ENCODE results near the gene RAB35. TPM values are rescaled to one million over a fixed set of nuclear protein-coding genes. Genes with fewer than 3 reads are reported as not detected.

The RAB35 gene
- total and polyA plus RNA-seq, 7 donors = 17.5 to 43.0 (median 24.6) TPM

DNA sequence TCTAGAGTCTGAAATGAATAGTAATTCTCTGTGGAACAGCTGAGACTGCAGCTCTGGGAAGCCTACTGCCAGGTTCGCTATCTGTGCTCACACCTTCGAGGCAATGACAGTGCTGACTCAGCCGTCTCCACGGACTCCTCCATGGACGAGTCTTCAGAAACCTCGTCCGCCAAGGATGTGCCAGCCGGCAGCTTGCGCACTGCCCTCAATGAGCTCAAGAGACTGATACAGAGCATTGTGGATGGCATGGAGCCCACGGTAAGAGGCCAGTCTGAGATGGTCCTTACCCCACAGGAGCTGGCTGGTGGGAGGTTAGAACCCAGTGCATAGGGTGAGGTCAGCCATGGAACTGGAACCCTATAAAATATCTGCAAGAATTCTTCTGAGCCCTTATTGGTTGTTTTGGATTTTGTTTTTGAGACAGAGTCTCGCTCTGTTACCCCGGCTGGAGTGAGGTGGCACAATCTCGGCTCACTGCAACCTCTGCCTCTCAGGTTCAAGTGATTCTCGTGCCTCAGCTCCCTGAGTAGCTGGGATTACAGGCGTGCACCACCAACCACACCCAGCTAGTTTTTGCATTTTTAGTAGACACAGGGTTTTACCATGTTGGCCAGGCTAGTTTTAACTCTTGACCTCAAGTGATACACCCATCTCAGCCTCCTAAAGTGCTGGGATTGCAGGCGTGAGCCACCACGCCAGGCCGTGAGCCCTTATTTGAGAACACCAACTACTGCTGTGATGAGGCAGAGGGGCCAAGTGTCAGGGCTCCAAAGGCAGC lies 43.9 kb downstream of the RAB35 start:
- DNase-seq = no peak
- intact Hi-C loops (cut with DNase I) = no loop called here
- Histone ChIP-seq H3K36me3 (no peaks in the 10 kb centered on the region), H3K9me3 (no peaks in the 10 kb centered on the region), H3K4me3 (no peak overlapping the region), H3K4me1 (no peaks in the 10 kb centered on the region), H3K27ac (no peak overlapping the region), H3K27me3 (no peaks in the 10 kb centered on the region)
- no peak for TF ChIP-seq EP300 (IDR thresholded peaks at IDR 0.05)
- TF ChIP-seq CTCF (IDR thresholded peaks at IDR 0.05) = no peak
- TF ChIP-seq POLR2A (IDR thresholded peaks at IDR 0.05) = no peak
- no peak for TF ChIP-seq POLR2AphosphoS5 (IDR thresholded peaks at IDR 0.05)
- WGBS, 2 donors = 93 to 94% methylated on average over 18 of the region's 18 CpGs

- 94 to 97% methylated on average over 6 of the region's 6 CpGs for WGBS, 2 donors
- no peaks in the 10 kb centered on the region for H3K4me1 ChIP-seq
- no peak for TF ChIP-seq EP300 (IDR thresholded peaks at IDR 0.05)
- no peak for TF ChIP-seq POLR2AphosphoS5 (IDR thresholded peaks at IDR 0.05)
- TF ChIP-seq POLR2A (IDR thresholded peaks at IDR 0.05) = no peak
- no peak for TF ChIP-seq CTCF (IDR thresholded peaks at IDR 0.05)
- no peaks in the 10 kb centered on the region for H3K36me3 ChIP-seq
- intact Hi-C loops (cut with DNase I) = no loop called here
- no peaks in the 10 kb centered on the region for H3K9me3 ChIP-seq
- no peak overlapping the region for H3K27ac ChIP-seq
- H3K4me3 ChIP-seq = no peak overlapping the region
- H3K27me3 ChIP-seq = no peaks in the 10 kb centered on the region
- DNase-seq = no peak
These were observed 45.0 kb downstream of the RAB35 start for GRCh38 chr12:120071493-120072020.

DNA sequence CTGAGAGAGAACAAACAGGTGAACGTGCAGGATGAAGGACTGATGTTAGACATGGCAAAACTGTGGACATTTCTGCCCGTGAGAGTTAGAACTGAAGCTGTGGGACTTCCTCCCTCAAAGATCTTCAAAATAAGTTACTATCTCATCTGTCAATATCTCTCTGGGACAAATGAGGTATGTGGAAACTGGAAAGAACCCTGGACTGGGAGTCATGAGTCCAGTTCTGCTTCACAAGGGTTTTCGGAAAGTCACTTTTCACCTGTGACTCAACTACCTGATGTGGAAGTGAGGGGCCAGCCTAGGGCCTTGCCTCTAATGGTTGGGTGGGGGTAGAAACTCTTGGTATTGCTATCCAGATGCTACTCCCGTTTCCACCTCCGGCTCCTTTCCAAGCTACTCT lies 47.3 kb downstream of the RAB35 start:
- Histone ChIP-seq H3K4me3 (no peak overlapping the region), H3K27me3 (peaks cover 0 to 4% (median 0%) of the 10 kb centered on the region in 3 donors), H3K27ac (no peak overlapping the region), H3K9me3 (no peaks in the 10 kb centered on the region), H3K4me1 (no peaks in the 10 kb centered on the region), H3K36me3 (no peaks in the 10 kb centered on the region)
- 83 to 87% methylated on average over 5 of the region's 5 CpGs for WGBS, 2 donors
- TF ChIP-seq EP300 (IDR thresholded peaks at IDR 0.05) (no peak), CTCF (IDR thresholded peaks at IDR 0.05) (no peak), POLR2AphosphoS5 (IDR thresholded peaks at IDR 0.05) (no peak), POLR2A (IDR thresholded peaks at IDR 0.05) (no peak)
- intact Hi-C loops (cut with DNase I) = no loop called here
- DNase-seq = no peak

DNA sequence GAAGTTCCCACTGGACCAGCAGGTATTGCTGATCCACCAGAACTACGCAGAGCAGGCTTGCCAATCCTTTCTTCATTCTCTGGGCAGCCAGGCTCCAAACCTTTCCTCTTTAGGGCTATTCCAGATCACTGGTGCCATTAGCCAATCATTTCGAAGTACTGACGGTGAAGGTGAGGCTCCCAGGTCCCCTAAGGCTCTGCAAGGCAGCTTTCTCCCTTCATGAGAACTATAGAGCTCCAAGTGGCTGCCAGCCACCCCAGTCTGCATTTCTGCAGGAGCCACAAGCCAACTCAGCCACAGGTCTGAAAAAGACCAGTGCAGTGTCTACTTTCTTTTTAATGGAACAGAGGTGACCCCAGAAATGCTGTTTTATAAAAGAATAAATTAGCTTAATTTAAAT lies 48.7 kb downstream of the RAB35 start:
- no peaks in the 10 kb centered on the region for H3K4me1 ChIP-seq
- H3K36me3 ChIP-seq = no peaks in the 10 kb centered on the region
- no peak overlapping the region for H3K4me3 ChIP-seq
- no peaks in the 10 kb centered on the region for H3K9me3 ChIP-seq
- intact Hi-C loops (cut with DNase I) = no loop called here
- peaks cover 0 to 4% (median 0%) of the 10 kb centered on the region in 3 donors for H3K27me3 ChIP-seq
- 87% methylated on average over 3 of the region's 3 CpGs for WGBS, 2 donors
- no peak for DNase-seq
- H3K27ac ChIP-seq = no peak overlapping the region
- no peak for TF ChIP-seq POLR2AphosphoS5 (IDR thresholded peaks at IDR 0.05)
- no peak for TF ChIP-seq POLR2A (IDR thresholded peaks at IDR 0.05)
- TF ChIP-seq CTCF (IDR thresholded peaks at IDR 0.05) = no peak
- no peak for TF ChIP-seq EP300 (IDR thresholded peaks at IDR 0.05)

Measured in sigmoid colon (tissue), 7 donors.